GM12865 (cell line): ENCODE data around the gene SYTL2.
"Not testable (repeated sequence)": the region's sequence is repeated elsewhere in the genome, so short reads cannot be mapped to it uniquely, and the experiment has no call there.

Experiments used
- DNase-seq: peaks from one replicate; pipeline ENCODE4 v3.0.0; 2010; ENCODE audit warnings: low read depth
- H3K4me3 ChIP-seq: 2 replicates; pipeline ENCODE4 v1.5.1; 2011; ENCODE audit warnings: mild to moderate bottlenecking, low read depth, low read length, control low read depth
- TF ChIP-seq, protein P1 (sequence below): IDR thresholded peaks from 2 replicates; pipeline ENCODE4 v1.5.1; 2011; ENCODE audit warnings: low read length, control low read depth, low read depth, inconsistent platforms; ENCODE audit not compliant: insufficient read depth; ENCODE audit errors: missing control alignments

The SYTL2 gene

DNA sequence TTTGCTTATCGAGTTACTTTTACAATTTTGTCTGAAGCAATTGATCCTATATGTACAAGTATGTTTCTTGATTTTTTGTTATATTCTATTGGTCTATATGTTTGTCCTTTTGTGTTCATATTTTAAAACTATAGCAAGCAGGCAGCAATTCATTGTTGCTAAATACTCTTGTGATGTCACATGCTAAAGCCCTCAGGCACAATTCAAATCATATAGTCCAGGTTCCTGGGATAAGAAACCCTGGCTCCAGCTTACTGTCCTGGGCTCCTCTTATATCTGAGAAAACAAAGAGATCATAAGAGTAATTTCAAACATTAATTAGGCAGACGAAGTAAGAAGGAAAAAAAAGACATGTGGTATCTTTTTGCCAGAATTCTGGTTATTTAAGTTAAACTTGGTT is 37.6 kb upstream of the SYTL2 start:
- TF ChIP-seq, protein P1, sequence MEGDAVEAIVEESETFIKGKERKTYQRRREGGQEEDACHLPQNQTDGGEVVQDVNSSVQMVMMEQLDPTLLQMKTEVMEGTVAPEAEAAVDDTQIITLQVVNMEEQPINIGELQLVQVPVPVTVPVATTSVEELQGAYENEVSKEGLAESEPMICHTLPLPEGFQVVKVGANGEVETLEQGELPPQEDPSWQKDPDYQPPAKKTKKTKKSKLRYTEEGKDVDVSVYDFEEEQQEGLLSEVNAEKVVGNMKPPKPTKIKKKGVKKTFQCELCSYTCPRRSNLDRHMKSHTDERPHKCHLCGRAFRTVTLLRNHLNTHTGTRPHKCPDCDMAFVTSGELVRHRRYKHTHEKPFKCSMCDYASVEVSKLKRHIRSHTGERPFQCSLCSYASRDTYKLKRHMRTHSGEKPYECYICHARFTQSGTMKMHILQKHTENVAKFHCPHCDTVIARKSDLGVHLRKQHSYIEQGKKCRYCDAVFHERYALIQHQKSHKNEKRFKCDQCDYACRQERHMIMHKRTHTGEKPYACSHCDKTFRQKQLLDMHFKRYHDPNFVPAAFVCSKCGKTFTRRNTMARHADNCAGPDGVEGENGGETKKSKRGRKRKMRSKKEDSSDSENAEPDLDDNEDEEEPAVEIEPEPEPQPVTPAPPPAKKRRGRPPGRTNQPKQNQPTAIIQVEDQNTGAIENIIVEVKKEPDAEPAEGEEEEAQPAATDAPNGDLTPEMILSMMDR, result no peak
- H3K4me3 ChIP-seq, result no peak overlapping the region
- no peak for DNase-seq

DNA sequence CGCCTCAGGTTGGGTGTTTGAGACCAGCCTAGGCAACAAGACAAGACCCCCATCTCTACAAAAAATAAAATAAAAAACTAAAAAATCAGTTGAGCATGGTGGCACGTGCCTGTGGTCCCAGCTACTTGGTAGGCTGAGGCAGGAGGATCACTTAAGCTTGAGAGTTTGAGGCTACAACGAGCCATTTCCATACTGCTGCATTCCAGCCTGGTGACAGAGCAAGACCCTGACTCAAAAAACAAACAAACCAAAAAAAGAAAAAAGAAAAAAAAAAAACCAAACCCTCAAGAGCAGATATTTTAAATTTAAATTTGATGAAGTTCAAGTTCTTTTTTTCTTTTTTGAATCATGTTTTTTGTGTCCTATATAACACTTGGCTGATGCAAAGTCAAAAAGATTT is 37.1 kb upstream of the SYTL2 start:
- H3K4me3 ChIP-seq, result no peak overlapping the region

DNA sequence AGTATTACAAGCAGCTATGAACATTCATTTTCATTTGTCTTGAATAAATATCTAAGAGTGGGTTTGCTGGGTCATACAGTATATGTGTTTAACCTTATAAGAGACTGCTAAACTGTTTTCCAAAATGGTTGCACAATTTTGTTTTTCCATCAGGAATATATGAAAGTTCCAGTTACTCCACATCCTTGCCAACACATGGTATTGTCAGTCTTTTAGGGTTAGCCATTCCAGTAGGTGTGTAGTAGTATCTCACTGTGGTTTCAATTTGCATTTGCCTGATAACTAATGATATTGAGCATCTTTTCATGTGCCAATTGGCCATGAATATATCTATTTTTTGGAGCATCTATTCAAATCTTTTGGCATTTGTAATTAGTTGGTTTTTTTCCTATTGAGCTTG is 36.5 kb upstream of the SYTL2 start:
- TF ChIP-seq, protein P1, result no peak
- no peak for DNase-seq
- no peak overlapping the region for H3K4me3 ChIP-seq

More for the DNA sequence above, 37.1 kb upstream of the SYTL2 start:
- DNase-seq, result no peak
- TF ChIP-seq, protein P1, result no peak

DNA sequence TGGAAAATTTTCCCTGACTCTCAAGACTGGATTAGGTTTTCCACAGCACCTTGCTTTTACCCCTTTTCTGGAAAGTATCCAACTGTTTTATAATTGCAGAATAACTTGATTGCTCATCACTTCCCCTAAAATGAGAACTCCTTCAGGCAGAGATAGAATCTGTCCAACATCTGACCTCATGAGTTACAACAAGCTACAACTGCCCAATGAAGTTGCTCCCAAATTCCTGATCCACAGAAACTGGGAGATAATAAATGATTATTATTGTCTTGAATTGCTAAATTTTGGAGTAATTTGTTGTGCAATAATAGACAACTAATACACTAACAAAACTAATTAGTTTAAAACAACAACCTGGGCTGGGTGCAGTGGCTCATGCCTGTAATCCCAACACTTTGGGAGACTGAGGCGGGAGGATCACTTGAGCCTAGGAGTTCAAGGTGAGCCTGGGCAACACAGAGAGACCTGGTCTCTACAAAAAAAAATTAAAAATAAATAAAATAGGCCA is 34.2 kb upstream of the SYTL2 start:
- H3K4me3 ChIP-seq, result no peak overlapping the region
- TF ChIP-seq, protein P1, result no peak
- no peak for DNase-seq

DNA sequence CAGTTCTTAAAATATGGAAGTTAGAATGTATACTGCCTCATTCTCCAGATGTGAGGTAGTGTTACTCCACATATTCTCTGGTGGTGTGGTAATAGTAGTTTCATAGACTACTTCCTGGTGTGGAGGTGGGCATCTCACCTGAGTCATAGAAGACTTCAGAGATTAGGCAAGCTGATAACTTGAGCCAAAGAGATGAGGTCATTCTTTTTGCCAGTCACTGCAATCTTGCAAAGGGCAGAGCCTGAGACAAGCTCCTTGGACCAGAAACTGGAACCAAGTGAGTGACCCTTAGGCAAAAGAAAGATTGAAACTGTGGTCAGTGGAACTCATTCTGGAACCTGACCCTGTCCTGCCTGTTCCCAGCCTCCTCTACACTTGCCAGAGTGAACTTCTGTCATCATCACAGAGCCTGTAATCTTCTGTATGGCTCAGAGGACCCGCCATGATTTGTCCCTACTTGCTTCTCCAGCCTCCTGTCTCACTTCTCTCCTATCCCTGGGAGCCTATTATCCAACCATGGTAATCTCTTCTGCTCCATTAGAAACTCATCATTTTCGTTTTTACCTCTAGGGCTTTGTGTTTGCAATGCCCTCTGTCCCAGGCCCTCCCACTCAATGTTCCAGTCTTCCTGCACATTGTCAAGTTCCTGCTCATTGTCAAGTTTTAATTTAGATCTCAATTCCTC is 33.6 kb upstream of the SYTL2 start:
- H3K4me3 ChIP-seq, result no peak overlapping the region
- DNase-seq, result no peak
- TF ChIP-seq, protein P1, result no peak

DNA sequence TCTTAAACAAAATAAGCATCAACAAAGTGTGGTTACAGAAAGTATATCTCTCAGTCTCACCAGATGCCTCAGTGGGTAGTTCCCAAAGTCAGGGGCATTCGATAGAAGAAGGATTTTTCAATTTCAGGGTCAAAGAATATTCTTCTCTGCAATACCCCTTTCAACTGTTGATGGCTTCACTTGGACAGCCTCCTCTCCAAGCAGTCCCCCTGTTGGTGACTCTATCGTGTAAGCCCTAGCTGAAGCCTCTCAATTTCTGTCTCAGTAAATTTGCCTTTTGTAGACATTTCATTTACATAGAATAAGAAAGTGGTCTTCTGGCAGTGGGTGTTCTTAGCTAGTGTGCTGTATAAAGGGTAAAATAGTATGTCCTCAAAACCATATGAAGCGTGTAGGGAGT is 33.0 kb upstream of the SYTL2 start:
- DNase-seq, result no peak
- TF ChIP-seq, protein P1, result no peak
- H3K4me3 ChIP-seq, result no peak overlapping the region

DNA sequence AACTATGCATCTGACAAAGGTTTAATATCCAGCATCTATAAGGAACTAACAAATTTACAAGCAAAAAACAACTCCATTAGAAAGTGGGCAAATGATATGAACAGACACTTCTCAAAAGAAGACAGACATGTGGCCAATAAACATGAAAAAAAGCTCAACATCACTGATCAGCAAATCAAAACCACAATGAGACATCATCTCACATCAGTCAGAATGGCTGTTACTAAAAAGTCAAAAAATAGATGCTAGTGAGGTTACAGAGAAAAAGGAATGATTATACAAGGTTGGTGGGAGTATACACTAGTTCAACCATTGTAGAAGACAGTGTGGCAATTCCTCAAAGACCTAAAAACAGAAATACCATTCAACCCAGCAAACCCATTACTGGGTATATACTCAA is 30.0 kb upstream of the SYTL2 start:
- H3K4me3 ChIP-seq, DNase-seq: not testable (repeated sequence)
